GM18511 (cell line): ENCODE data around the gene PADI6.

Experiments
- ATAC-seq: cut with Tn5 transposase; IDR thresholded peaks from one replicate; pipeline ENCODE4 v1.9.1; 2021; ENCODE audit warnings: mild to moderate bottlenecking, moderate library complexity; ENCODE audit not compliant: unreplicated experiment

PADI6 gene

GRCh38 chr1:17433261-17433660 lies 61.3 kb downstream of the PADI6 start:
- ATAC-seq: no peak

- ATAC-seq: no peak
Measured at GRCh38 chr1:17434016-17434415, 62.0 kb downstream of the PADI6 start.

- ATAC-seq: no peak
Measured at GRCh38 chr1:17434601-17435000, 62.6 kb downstream of the PADI6 start.

GRCh38 chr1:17436380-17437174 lies 64.6 kb downstream of the PADI6 start:
- ATAC-seq: no peak

- ATAC-seq: no peak
Measured at GRCh38 chr1:17437260-17437579, 65.2 kb downstream of the PADI6 start.

- ATAC-seq: no peak
Measured at GRCh38 chr1:17437580-17438317, 65.8 kb downstream of the PADI6 start.

GRCh38 chr1:17438318-17439249 lies 66.6 kb downstream of the PADI6 start:
- no peak for ATAC-seq

- no peak for ATAC-seq
Measured at GRCh38 chr1:17439250-17440073, 67.5 kb downstream of the PADI6 start, which contains the start of gene RCC2. TSS of gene RCC2 (minus strand) at chr1:17439677. CDS start at chr1:17438514, 1,163 bp downstream.

- no peak for ATAC-seq
Measured at GRCh38 chr1:17440074-17440826, 68.3 kb downstream of the PADI6 start.

GRCh38 chr1:17440827-17441168 lies 68.8 kb downstream of the PADI6 start:
- ATAC-seq: no peak

- no peak for ATAC-seq
Measured at GRCh38 chr1:17441265-17441992, 69.4 kb downstream of the PADI6 start.

- ATAC-seq: no peak
Measured at GRCh38 chr1:17441993-17442357, 70.0 kb downstream of the PADI6 start.

- no peak for ATAC-seq
Measured at GRCh38 chr1:17442841-17443240, 70.8 kb downstream of the PADI6 start.

- no peak for ATAC-seq
Measured at GRCh38 chr1:17447501-17447992, 75.6 kb downstream of the PADI6 start.
